Stimulated activated CD4-positive, alpha-beta T cell treated with anti-CD3 and anti-CD28 coated beads, Interleukin-1b, Interleukin-23, amount 100 ng/mL, for 24 hours (primary cell): ENCODE results near the gene ARHGAP23.
"Not testable (repeated sequence)": the region's sequence is repeated elsewhere in the genome, so short reads cannot be mapped to it uniquely, and the experiment has no call there.

Source experiments
- DNase-seq, 4 experiments: peaks; one replicate each; pipeline ENCODE4 v3.0.0-alpha.2; 2020; ENCODE audit warnings: low read depth in 4 of 4, low spot score in 1 of 4

ARHGAP23 gene

DNA sequence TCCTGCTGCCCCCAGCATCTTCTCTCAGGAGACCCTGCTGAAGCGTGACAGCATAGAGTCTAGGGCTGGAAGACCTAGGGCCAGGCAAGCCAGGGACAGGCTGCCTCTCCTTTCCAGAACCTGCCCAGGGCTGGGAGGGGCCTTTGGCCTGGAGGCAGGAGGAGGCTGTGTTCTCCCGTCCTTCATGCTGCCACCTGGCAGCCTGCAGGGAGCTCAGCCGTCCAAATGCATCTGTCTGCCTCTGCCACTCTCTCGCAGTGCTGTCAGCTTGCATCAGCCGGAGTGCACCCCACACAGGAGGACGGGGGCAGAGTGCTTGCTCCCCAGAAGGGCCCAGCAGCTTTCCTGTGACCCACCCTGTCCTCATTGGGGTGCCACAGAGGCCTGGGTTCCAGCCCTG is 31.3 kb downstream of the ARHGAP23 start:
- DNase-seq = no peak

DNA sequence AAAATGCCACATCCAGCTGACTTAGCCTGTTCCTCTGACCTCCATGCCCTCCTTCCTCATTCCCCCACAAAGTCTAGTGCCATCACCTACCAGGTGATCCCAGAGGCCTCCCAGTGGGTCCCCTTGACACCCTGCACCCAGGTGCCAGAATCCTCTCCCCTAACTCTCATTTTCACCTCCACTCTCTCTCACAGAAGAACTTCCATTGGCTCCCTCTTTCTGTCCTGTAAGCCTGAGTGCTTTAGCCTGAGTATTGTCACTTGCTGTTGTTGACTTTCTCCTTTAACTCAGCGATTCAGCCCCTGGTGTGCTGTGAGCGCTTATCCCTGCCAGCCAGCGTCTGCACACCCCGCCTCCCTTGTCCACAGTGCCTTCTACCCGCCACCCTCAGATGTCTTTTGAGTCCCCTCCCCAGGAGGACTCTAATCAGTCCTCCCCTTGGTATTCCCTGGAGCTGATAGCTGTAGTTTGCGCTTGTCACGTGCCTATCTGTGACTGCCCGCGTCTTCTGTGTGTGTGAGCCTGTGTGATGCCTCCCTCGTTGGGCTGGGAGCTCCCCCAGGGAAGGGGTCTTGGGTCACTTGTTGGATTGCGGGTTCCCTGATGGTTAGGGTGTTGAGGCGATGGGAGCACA is 31.9 kb downstream of the ARHGAP23 start:
- DNase-seq = no peak

DNA sequence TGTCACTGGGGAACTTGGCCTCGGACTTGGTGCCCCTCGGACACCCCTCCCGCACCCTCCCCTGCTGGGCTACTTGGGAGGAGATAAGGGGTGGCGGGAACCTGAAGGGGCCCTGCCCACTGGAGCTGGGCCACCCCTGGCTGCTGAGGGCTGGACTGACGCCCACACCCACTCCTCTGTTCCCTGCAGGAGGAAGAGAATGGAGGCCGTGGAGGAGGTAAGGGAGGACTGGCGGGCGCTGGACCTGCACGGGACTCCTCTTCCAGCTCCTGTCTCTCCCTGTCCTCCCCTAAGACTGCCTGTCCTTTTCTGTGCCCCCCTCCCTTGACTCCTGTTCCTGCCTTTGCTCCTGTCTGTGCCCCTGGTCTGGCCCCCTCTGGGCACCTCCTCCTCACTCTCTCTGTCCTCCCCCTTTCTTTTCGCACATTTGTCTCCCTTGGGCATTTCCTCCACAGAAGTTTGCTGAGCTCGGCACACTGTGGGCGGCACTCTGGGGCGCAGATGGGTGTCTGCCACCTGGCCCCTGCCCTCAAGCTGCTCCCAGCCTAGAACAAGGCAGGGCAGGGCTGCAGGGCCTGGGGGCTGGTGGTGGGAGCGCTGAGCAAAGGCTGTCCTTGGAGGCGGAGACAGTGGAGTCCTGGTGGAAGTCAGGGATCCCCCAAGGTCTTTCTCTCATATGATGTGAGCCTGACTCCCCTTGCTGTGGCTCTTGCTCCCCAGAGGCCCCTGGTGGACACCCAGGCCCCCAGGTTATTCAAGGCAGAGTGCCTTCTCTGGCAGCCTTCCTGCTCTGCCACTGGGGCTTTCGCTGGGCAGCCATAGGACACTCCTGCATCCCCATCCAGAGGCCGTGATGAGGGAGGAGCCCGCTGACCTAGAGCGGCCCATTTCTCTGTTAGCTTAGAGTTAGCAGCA is 32.7 kb downstream of the ARHGAP23 start:
- DNase-seq = no peak

DNA sequence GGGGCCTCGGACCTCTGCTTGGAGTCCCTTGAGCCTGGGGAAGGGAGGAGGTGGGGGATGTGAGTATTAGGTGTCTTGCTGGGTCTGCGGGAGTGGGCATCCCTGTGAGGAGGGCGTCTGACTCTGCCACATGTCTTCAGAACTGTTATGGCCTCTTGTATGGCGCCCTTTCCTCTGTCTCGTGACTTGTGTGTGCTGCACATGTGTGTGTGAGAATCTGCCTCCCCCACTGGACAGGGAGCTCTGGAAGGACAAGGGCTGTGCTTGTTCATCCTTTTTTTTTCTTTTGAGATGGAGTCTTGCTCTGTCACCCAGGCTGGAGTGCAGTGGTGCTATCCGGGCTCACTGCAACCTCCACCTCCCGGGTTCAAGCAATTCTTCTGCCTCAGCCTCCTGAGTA is 33.4 kb downstream of the ARHGAP23 start:
- DNase-seq = no peak

DNA sequence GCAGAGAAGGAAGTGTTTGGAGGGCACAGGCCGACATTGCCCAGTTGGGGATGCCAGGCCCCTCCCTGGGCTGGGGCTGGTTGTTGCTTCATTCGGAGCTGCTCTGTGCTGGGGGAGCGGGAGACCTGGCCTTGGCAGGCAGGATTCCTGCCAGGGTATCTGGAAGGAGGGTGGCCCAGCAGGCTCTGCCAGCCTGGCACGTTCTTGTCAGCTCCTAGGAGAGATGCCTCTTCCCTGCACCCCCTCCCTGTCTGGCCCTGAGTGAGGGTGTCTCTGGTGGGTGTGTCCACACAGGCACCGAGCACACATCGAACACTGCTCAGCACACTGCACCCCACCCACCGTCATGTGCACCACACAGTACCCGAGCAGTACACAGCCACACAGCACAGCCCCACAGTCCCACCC is 35.2 kb downstream of the ARHGAP23 start:
- no peak for DNase-seq

DNA sequence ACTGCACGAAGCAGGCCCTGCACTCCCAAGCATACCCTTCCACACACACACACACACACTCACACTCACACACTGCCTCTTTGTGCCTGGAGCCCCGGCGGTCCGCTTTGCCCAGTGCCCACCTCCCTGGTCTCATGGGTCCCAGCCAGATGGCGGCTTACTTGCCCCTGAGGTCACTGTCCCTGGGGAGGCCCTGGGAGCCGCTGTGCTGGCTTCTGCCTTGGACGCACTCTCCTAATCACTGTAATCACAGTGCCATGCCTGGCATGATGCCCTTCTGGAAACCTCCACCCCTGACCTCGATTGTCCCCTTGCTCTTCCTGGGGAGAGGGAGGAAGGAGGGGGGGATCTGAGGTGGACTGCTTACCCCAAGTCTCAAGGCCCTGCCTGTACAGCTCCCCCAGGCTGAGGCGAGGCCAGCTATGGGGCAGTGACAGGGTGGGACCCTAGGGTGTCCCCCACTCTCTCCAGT is 36.0 kb downstream of the ARHGAP23 start:
- no peak for DNase-seq

DNA sequence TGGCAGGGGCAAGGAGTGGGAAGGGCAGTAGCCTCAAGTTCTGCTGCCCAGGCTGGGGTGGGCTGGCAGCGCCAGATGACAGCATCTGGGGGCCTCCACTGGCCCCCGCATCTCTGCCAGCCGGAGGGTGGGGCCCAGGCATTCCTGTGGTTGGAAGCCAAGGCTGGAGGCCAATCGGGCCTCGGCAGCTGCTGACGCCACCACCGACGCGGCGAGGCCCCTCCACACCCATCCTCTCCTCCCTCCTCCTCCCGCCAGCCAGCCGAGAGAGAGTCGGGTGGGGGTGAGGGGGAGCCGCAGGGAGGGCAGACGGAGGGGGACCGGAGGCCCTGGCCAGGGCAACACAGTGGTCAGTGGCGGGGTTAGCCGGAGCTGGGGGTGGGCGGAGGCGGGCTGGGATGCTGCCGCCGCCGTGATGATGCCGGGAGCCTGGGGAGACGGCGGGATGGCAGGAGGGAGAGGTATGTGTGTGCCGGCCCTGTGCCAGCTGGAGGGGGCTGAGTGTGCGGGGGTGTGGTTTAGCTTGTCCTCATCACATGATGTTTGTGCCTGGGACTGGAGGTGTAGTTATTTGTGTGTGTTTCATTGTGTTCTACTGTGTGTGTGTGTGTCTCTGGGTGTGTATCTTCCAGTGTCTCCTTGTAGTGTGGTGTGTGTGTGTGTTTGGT is 36.6 kb downstream of the ARHGAP23 start:
- DNase-seq = no peak

DNA sequence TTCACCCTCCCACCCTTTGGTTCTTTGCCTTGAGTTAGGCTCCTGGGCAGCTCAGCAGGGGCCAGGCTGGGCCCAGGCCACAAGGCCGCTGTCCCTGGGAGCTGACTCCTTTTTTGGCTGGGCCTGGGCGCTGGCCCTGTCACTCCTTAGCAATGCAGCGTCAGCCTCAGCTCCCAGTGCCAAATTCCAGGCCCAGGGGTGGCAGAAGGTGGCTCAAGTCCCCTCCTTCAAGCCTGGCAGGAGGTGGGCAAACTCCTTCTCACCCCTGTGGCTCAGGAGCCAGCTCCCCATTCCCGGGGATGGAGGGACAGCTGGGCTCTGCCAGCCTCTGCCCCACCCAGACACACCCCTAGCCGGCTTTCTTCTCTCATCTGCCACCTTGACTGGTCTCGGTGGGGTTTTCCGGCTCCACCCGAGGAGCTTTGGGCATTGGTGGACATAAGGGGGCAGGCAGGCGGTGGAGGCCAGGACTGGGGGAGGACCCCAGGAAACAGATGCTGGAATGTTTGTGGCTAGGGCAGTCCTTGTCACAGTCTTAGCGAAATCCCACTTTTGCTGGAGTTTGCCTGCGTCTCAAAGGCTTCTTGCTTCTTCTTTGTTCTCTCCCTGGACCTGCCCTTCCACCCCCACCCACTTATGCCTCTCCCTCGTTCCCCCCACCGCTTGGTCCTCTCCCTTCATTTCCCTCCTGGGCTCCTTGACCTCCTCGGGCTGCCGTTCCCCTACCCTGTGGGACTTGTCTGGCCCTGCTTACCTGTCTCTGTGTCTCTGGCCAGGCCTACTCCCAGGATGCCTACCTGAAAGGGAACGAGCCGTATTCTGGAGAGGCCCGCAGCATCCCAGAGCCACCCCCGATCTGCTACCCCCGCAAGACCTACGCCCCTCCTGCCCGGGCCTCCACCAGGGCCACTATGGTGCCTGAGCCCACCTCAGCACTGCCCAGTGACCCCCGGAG is 37.4 kb downstream of the ARHGAP23 start:
- DNase-seq = no peak

DNA sequence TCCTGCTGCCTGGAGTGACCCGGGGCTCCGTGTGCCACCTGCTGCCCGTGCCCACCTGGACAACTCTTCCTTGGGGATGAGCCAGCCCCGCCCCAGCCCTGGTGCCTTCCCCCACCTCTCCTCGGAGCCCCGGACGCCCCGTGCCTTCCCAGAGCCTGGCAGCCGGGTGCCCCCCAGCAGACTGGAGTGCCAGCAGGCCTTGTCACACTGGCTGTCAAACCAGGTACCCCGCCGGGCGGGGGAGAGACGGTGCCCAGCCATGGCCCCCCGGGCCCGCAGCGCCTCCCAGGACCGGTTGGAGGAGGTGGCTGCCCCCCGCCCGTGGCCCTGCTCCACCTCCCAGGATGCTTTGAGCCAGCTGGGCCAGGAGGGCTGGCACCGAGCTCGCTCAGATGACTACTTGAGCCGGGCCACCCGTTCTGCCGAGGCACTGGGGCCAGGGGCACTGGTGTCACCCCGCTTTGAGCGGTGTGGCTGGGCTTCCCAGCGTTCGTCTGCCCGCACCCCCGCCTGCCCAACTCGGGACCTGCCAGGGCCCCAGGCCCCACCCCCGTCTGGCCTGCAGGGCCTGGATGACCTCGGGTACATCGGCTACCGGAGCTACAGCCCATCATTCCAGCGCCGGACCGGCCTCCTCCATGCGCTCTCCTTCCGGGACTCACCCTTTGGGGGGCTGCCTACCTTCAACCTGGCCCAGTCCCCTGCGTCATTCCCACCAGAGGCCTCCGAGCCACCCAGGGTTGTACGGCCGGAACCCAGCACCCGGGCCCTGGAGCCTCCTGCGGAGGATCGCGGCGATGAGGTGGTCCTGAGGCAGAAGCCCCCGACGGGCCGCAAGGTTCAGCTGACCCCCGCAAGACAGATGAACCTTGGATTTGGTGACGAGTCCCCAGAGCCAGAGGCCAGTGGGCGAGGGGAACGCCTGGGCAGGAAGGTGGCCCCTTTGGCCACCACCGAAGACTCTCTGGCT is 38.4 kb downstream of the ARHGAP23 start:
- DNase-seq = no peak

DNA sequence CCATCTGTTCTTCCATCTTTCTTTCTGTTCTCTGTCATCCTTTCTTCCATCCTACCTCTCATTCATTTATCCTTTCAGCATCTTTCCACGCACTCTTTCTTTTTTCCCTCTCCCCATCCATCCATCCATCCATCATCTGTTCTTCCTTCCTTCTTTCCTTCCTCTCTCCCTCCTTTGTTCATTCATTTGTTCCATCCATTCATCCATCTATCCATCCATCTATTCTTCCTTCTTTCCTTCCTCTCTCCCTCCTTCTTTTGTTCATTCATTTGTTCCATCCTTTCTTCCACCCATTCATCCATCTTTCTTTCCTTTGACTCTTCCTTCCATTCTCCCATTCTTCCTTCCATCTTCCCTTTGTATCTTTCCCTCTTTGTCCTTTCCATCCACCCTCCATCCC is 39.2 kb downstream of the ARHGAP23 start:
- no peak for DNase-seq

DNA sequence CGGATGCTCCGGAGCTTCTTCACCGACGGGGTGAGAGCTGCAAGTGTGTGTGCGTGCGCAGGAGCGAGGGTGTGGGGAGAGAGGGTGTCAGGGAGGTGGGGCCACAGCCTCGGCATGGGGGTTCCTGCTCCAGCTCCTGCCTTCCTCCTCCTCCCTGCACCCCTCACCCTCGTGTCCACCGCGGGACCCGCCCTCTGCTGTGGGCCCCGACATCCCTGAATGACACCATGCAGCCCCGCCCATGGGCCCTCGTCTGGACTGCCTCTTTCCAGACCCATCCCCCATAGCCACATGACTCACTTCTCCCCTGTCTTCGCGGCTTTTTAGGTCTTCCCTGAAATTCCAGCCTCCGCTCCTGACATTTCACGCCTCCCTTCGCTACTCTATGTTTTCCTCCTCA is 41.6 kb downstream of the ARHGAP23 start:
- DNase-seq = no peak

DNA sequence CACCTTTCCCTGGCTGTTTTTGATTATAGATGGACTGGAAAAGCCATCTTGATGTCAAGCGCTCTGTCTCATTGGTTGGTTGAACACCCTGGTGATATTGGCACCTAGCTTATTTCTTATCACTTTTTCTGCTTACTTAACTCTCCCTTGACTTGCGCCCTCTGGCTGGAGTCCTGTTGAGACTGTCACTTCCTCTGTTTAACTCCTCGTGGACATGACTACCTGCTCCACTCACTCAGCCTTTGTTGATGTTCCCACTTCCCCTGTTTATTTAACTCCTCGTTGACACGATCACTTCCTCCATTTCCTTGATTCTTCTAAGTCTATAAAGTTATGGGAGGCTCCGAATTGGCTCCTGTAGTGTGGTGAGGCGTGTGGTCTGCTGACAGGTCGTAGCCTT is 43.0 kb downstream of the ARHGAP23 start:
- not testable (repeated sequence) for DNase-seq

DNA sequence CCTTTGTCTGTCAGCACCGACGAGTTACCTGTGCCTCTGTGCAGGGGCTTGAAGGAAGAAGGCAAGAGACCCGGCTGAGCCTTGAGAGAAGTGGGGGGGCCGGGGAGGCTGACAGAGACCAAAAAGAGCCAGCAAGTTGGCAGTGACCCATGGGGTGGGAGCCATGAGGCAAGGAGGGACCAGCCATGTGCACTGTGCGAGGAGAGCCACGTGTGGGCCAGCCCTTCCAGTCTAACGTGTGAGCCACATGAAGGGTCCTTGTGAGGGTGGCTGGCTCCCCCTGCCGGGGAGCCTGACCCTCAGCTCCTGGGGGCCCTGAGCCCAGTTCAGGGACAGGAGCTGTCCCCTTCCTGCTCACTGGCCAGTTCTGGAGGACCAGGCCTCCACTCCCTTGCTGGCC is 46.4 kb downstream of the ARHGAP23 start:
- DNase-seq = not testable (repeated sequence)

DNA sequence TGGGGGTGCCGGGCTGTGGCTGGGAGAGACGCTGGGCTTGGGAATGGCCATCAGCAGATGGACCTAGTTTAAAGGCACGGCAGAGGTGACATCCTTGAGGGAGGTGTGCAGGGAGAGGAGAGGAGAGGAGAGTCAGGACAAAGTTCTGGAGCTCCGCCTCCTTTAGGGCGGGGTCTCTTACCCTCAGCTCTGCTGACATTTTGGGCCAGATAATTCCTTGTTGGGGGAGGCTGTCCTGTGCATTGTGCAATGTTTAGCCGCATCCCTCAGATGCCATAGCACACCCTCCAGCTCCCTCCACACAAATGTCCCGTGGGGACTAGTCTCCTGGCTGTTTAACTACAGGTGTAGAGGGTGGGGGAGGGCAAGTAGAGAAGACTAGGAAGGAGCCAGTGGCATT is 48.3 kb downstream of the ARHGAP23 start:
- DNase-seq = no peak

DNA sequence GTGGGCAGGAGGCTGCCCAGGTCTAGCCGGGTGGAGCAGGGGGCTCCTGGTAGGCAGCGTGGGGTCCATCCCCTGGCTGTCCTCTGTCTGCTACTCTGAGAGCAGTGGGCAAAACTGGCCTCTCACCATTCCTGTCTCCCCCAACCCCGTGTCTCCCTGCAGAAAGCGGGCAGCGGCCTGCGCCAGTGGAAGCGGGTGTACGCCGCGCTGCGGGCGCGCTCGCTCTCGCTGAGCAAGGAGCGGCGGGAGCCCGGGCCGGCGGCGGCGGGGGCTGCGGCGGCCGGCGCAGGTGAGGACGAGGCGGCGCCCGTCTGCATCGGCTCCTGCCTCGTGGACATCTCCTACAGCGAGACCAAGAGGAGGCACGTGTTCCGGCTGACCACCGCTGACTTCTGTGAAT is 49.2 kb downstream of the ARHGAP23 start:
- DNase-seq = not testable (repeated sequence)

DNA sequence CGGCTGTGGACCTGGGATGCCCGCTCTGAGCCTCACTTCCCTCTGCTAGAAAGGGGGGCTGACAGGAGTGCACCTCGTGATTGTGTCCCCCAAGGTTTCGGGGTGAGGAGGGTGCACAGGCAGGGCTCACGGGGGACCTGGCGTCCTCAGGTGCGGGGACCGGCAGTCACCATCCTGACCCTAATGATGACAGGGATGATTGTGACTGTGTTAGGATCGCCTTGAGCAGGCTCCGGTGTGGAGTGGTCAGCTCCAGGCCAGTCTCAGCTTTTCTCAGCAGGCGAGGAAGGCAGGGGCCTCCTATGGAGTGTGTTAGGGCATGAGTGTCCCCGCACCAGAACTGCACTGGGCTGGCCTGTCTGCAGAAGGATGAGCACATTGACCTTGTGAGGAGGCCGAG is 49.7 kb downstream of the ARHGAP23 start:
- not testable (repeated sequence) for DNase-seq

DNA sequence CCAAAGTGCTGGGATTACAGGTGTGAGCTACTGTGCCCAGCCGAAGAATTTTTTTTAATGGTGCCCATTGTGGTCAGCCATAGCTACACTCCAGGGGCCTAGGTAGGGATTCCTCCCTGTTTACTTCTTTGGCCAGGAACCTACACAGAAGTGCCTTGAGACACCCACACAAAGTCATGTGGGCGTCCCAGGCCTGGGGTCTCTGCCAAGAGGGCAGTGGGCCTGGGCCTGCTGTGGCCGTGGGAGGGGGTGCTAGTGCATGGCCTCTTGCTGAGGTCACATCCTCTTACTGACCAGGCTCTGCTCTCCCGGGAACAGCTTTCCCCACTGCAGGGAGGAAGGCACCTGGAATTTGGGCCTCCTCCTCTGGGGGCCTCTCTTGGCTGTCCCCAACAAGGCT is 50.4 kb downstream of the ARHGAP23 start:
- DNase-seq = not testable (repeated sequence)

DNA sequence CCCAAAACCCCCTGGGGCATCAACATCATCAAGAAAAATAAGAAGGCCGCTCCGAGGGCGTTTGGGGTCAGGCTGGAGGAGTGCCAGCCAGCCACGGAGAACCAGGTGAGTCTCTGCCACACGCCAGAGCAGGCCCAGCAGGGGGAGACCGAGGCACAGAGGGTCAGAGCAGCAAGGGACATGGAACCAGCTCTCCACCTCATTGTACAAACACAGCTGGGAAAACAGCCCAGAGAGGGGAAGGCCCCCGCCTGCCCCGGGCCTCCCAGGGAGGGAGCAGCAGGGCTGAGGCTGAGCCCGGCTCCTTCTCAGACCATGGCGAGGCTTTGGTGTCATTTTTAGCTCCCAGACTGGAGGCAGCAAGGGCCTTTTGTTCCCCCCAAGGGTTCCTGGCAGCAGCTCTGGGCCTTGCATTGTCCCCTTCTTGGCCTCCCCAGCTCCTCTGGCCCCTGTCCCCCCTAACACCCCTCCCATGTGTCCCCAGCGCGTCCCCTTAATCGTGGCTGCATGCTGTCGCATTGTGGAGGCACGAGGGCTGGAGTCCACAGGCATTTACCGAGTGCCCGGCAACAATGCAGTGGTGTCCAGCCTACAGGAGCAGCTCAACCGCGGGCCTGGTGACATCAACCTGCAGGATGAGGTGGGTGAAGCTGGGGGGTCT is 53.9 kb downstream of the ARHGAP23 start:
- DNase-seq = not testable (repeated sequence)

DNA sequence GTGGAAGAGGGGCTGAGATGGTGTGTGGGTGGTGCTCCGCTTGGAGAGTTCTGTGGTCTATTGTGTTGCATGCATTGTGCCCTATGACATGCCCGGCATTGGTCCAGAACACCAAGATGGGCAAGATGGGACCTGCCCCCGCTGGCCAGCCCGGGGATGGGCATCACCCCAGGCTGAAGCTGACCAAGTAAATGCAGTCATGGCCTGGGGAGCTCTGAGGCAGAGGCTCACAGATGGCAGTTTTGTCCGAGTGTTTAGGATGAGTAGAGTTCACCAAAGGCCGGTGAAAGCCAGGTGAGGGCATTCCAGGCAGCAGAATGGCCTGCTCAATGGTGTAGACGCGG is 54.4 kb downstream of the ARHGAP23 start:
- DNase-seq = not testable (repeated sequence)
